IMR-90 (cell line): ENCODE measurements around the gene TMEM237. TPM values are rescaled to one million over a fixed set of nuclear protein-coding genes. Genes with fewer than 3 reads are reported as not detected.

Source experiments
- ATAC-seq: fragments of 200-7000 bp; cut with Tn5 transposase; 2 replicates; pipeline ENCODE4 v1.9.1; 2020; ENCODE audit warnings: low read depth, mild to moderate bottlenecking, moderate library complexity
- BruUV-seq: library from RNA; stranded (reverse); fragments of 400-500 nt; replicated peaks from 2 replicates; lab custom pipeline; 2021; lab: Mats Ljungman, UMichigan
- CTCF ChIA-PET: fragments of 300-600 bp; formaldehyde crosslinking; extraction: SDS; loops from one replicate; lab custom pipeline; 2021; ENCODE audit warnings: antibody characterized with exemption; lab: Yijun Ruan, JAX
- POLR2A ChIA-PET: fragments of 300-600 bp; sonication (Branson Sonifier 250); formaldehyde crosslinking; loops from one replicate; lab custom pipeline; 2022; ENCODE audit warnings: antibody characterized with exemption; ENCODE audit not compliant: unreplicated experiment; lab: Charles Lee
- DNase-seq: peaks from one replicate; pipeline ENCODE4 v3.0.0; 2013
- H2AFZ ChIP-seq: replicated peaks from 2 replicates; pipeline ENCODE3; 2013; ENCODE audit warnings: low read length, mild to moderate bottlenecking; ENCODE audit not compliant: poor library complexity
- H2AK5ac ChIP-seq: 2 replicates; pipeline ENCODE4 v1.6.1; 2013; ENCODE audit warnings: low read depth, low read length, inconsistent platforms
- H2AK9ac ChIP-seq: replicated peaks from 2 replicates; pipeline ENCODE3; 2013; ENCODE audit warnings: mild to moderate bottlenecking, low read depth, low read length, moderate library complexity; ENCODE audit not compliant: poor library complexity
- H2BK120ac ChIP-seq: 2 replicates; pipeline ENCODE4 v1.6.1; 2013; ENCODE audit warnings: low read depth, low read length, inconsistent platforms
- H2BK15ac ChIP-seq: 3 replicates; pipeline ENCODE4 v1.6.1; 2013; ENCODE audit warnings: low read depth, low read length, inconsistent platforms
- H2BK20ac ChIP-seq: 2 replicates; pipeline ENCODE4 v1.6.1; 2013; ENCODE audit warnings: low read depth, mild to moderate bottlenecking, inconsistent platforms, low read length, moderate library complexity
- H2BK5ac ChIP-seq: 2 replicates; pipeline ENCODE4 v1.6.1; 2013; ENCODE audit warnings: mild to moderate bottlenecking, low read depth, low read length, inconsistent platforms; ENCODE audit not compliant: poor library complexity, severe bottlenecking
- H3K14ac ChIP-seq: replicated peaks from 2 replicates; pipeline ENCODE4 v1.6.1; 2013; ENCODE audit warnings: low read depth, low read length, inconsistent platforms
- H3K18ac ChIP-seq: 2 replicates; pipeline ENCODE4 v1.6.1; 2013; ENCODE audit warnings: low read depth, low read length, control low read depth
- H3K23ac ChIP-seq: 2 replicates; pipeline ENCODE4 v1.6.1; 2013; ENCODE audit warnings: low read depth, low read length, inconsistent platforms
- H3K27ac ChIP-seq: 2 replicates; pipeline ENCODE4 v1.5.1; 2013; ENCODE audit warnings: mild to moderate bottlenecking, control low read depth, low read length; ENCODE audit not compliant: insufficient read depth
- H3K27me3 ChIP-seq: 2 replicates; pipeline ENCODE4 v1.6.1; 2013; ENCODE audit warnings: low read length; ENCODE audit not compliant: control insufficient read depth, insufficient read depth
- H3K36me3 ChIP-seq: 2 replicates; pipeline ENCODE4 v1.6.1; 2013; ENCODE audit warnings: low read length, mixed read lengths; ENCODE audit not compliant: control insufficient read depth, insufficient read depth
- H3K4ac ChIP-seq: 2 replicates; pipeline ENCODE4 v1.6.1; 2013; ENCODE audit warnings: low read depth, low read length, inconsistent platforms
- H3K4me1 ChIP-seq: 2 replicates; pipeline ENCODE4 v1.6.1; 2013; ENCODE audit warnings: low read length, mixed read lengths; ENCODE audit not compliant: control insufficient read depth, insufficient read depth
- H3K4me2 ChIP-seq: 2 replicates; pipeline ENCODE4 v1.6.1; 2013; ENCODE audit warnings: low read depth, mild to moderate bottlenecking, control low read depth, low read length, moderate library complexity
- H3K4me3 ChIP-seq: 2 replicates; pipeline ENCODE4 v1.5.1; 2013; ENCODE audit warnings: low read depth, mild to moderate bottlenecking, control low read depth, low read length, moderate library complexity; ENCODE audit not compliant: insufficient read depth
- H3K56ac ChIP-seq: 2 replicates; pipeline ENCODE4 v1.6.1; 2013; ENCODE audit warnings: low read length, inconsistent platforms; ENCODE audit not compliant: insufficient read depth; ENCODE audit errors: extremely low read depth
- H3K79me1 ChIP-seq, 2 experiments: 2 replicates each; pipeline ENCODE4 v1.6.1; 2013; ENCODE audit warnings: low read length in 2 of 2, inconsistent platforms in 1 of 2, low read depth in 1 of 2
- H3K9ac ChIP-seq: 2 replicates; pipeline ENCODE4 v1.6.1; 2013; ENCODE audit warnings: low read depth, low read length, control low read depth
- H3K9me1 ChIP-seq: 2 replicates; pipeline ENCODE4 v1.6.1; 2013; ENCODE audit warnings: low read length, inconsistent platforms; ENCODE audit not compliant: insufficient read depth
- H3K9me3 ChIP-seq: 2 replicates; pipeline ENCODE4 v1.6.1; 2013; ENCODE audit warnings: low read length; ENCODE audit not compliant: control insufficient read depth, insufficient read depth
- H4K20me1 ChIP-seq: 2 replicates; pipeline ENCODE4 v1.6.1; 2013; ENCODE audit warnings: low read length, inconsistent platforms; ENCODE audit not compliant: insufficient read depth
- H4K5ac ChIP-seq: 2 replicates; pipeline ENCODE4 v1.6.1; 2013; ENCODE audit warnings: mild to moderate bottlenecking, low read depth, low read length, control low read depth
- H4K8ac ChIP-seq, 2 experiments: 2 replicates each; pipeline ENCODE4 v1.6.1; 2013; ENCODE audit warnings: low read depth in 2 of 2, low read length in 2 of 2, control low read depth in 1 of 2, inconsistent platforms in 1 of 2
- H4K91ac ChIP-seq: 2 replicates; pipeline ENCODE4 v1.6.1; 2013; ENCODE audit warnings: low read depth, low read length, inconsistent platforms; ENCODE audit not compliant: insufficient read depth
- MAFK ChIP-seq: IDR thresholded peaks from 2 replicates; pipeline ENCODE4 v1.6.1; 2012; ENCODE audit warnings: low read depth, low read length, improper control_type of control experiment
- SMC3 ChIP-seq: fragments of 150-350 bp; IDR thresholded peaks from 2 replicates; pipeline ENCODE4 v1.6.1; 2016; ENCODE audit warnings: low read depth, mild to moderate bottlenecking, antibody characterized with exemption, low read length, moderate library complexity
- WGBS, 2 experiments: methylation state at CpG; one replicate each; pipeline versions ENCODE4 v1.1.5 to v1.1.7; 2013; ENCODE audit warnings: missing lambda C conversion rate in 2 of 2; ENCODE audit not compliant: insufficient read length in 1 of 2; ENCODE audit errors: extremely low coverage in 2 of 2; 5-methylcytosine and 5-hydroxymethylcytosine counted together
- dilution Hi-C: fragments of 300-500 bp; cut with HindIII; formaldehyde crosslinking; loops from one replicate; pipeline ENCODE4 v1.14.3; 2018; ENCODE audit warnings: low sequenced_read_pairs; ENCODE audit not compliant: unreplicated experiment
- in situ Hi-C: fragments of 300-500 bp; cut with MboI; formaldehyde crosslinking; loops from 3 replicates; pipeline ENCODE4 v1.14.3; 2019; ENCODE audit warnings: low sequenced_read_pairs, inconsistent platforms, mixed read lengths
- intact Hi-C: fragments of 100-400 bp; cut with micrococcal nuclease; formaldehyde crosslinking; loops from 2 replicates; pipeline ENCODE4 v1.10.0; 2022
- polyA plus RNA-seq, 3 experiments: library from polyadenylated mRNA; depleted of rRNA; stranded (reverse); fragments of >200 nt; gene quantifications; 2 replicates each; pipeline ENCODE4 v1.2.3, GENCODE V29; 2012; ENCODE audit warnings: low replicate concordance in 1 of 3
- total RNA-seq: library from RNA; depleted of rRNA; stranded (reverse); fragments of >200 nt; gene quantifications from 2 replicates; pipeline ENCODE4 v1.2.3, GENCODE V29; 2012

TMEM237 gene
- total and polyA plus RNA-seq, 2 of the 4 experiments (the other 2 are of a cell fraction) = 29.4 to 58.8 TPM

DNA sequence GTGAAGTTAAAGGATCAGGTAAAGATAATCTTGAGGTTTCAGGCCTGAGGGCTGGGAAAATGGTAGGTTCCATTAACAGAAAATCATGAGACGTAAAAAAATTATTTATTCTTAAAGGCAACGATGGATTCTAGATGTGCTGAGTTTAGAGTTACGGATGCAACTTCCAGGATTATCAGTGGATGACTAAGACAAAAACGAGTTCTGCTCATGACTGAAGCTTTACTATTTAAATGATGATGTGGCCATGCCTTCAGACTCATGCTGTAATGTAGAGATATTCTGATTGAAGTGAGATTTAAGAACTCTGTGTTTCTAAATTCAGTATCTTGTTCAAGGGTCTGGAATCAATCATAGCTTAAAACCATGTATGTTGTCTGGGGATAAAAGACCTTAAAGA, 5.0 kb downstream of the TMEM237 start:
- no peak overlapping the region for H3K4me2 ChIP-seq
- H2AK9ac ChIP-seq = no peak overlapping the region
- no peak overlapping the region for H2BK15ac ChIP-seq
- H4K91ac ChIP-seq = no peak overlapping the region
- CTCF ChIA-PET = no interaction called here
- no peak overlapping the region for H3K56ac ChIP-seq
- no peak overlapping the region for H2BK120ac ChIP-seq
- WGBS, 2 experiments = no CpG with 5 or more reads among the region's 4 CpGs
- H4K20me1 ChIP-seq = no peaks in the 10 kb centered on the region
- no peaks in the 10 kb centered on the region for H3K27me3 ChIP-seq
- no peaks in the 10 kb centered on the region for H3K9me3 ChIP-seq
- peaks cover 2% of the 10 kb centered on the region; the same call in 1 of the 2 replicates for H3K4me1 ChIP-seq
- H3K14ac ChIP-seq = no peak overlapping the region
- peaks cover 17% of the 10 kb centered on the region for H3K36me3 ChIP-seq
- H2BK5ac ChIP-seq = no peak overlapping the region
- ATAC-seq = no peak
- peak; percentile 41 for DNase-seq
- no peak overlapping the region for H2AK5ac ChIP-seq
- no peak overlapping the region for H2AFZ ChIP-seq
- no peak overlapping the region for H3K18ac ChIP-seq
- no peak overlapping the region for H2BK20ac ChIP-seq
- no peak overlapping the region for H3K9ac ChIP-seq
- H4K8ac ChIP-seq = no peak overlapping the region
- TF ChIP-seq SMC3 = no peak
- no peak for TF ChIP-seq MAFK
- dilution Hi-C loops = no loop called here
- H3K4me3 ChIP-seq = no peak overlapping the region
- intact Hi-C loops = no loop called here
- H3K27ac ChIP-seq = no peak overlapping the region
- H3K23ac ChIP-seq = no peak overlapping the region
- BruUV-seq = no TSS peak
- POLR2A ChIA-PET = no interaction called here
- no peaks in the 10 kb centered on the region for H3K9me1 ChIP-seq
- no peak overlapping the region for H4K5ac ChIP-seq
- H3K4ac ChIP-seq = no peak overlapping the region
- in situ Hi-C loops = no loop called here
- H3K79me1 ChIP-seq = peaks cover 15 to 22% of the 10 kb centered on the region in 2 experiments; a peak in 3 of 4 replicates
